Measurements from ENCODE around the gene FIGLA. TPM values are rescaled to one million over a fixed set of nuclear protein-coding genes. Genes with fewer than 3 reads are reported as not detected.
A peak's percentile ranks its signal among the peaks of the same experiment; 100 is the strongest.
"Not testable (repeated sequence)": the region's sequence is repeated elsewhere in the genome, so short reads cannot be mapped to it uniquely, and the experiment has no call there.

The FIGLA gene
- polyA plus RNA-seq, 12 donors: not detected

DNA sequence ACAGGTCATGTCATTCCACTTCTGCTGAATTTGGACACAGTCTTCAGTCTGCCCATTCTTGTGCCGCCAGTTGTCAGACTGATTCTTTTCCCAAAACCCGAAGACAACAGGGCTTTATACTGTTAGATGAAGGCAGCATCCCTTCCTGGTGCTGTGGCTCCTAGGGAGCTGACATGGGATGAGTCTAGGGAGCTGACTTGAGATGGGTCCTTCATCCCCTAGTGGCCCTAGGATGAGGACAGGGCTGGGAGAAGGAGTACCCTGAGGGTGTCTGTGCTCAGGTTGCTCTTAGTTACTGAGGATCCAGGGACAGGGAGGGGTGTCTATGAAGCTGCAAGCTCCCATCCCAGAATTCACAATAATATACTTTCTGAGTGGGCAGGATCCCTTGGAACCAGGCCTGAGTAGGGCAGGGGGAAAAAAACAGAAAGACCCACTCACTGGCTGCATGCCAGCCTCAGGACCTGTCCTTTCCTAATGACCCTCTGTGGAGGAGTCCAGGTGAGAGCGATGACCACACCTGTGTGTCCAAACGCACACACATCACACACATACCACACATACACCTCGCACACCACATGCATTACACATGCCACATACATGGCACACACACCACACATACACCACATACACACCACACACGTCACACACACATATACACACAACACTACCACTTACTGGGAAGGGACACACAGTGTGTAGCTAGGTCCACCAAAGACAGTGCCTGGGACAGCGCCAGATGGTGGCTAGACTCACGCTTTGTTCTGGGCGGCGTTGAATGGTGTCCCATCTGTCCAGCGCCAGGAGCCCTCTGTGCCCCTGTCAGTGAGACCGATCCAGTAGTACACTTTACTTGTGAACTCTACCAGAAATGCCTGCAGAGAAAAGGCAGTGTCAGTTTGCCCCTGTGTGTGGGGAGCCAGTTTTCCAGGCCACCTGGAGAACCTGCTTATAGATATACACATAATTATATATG is 18.8 kb upstream of the FIGLA start:
- DNase-seq: no peak

DNA sequence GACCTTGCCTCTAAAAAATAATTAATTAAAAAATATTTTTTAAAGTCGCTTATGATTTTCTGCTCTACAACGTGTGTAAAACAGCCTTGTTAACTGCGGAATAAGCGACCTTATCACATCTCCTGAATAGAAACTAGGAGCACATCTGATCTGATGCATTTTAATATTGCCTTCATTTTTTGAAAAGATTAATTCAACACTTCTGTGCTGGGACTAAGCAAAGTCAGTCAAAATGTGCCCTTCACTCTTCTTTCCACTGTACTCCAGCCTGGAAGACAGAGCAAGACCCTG is 17.3 kb upstream of the FIGLA start:
- DNase-seq: no peak

DNA sequence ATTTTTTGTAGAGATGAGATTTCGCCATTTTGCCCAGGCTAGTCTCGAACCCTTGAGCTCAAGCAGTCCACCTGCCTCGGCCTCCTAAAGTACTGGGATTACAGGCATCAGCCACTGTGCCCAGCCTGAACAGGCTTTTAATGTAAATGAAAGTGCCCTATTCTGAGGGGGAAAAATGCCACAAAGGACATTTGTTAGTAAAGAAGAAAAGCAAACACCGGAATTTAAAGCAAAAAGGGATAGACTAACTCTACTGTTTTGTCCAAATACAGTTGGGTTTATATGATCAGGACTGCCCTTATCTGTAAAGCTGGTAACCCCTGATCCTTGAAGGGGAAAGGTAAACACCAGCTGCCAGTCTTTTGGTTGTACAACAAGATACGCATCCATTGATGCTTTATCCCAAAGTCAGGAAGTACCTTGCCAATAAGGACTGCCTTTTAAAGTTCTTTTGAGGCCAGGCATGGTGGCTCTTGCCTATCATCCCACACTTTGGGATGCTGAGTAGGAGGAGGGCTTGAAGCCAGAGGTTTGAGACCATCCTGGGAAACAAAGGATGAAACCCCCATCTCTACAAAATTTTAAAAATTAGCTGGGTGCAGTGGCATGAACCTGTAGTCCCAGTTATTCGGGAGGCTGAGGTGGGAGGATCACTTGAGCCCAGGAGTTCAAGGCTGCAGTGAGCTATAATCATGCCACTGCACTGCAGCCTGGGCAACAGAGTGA is 16.8 kb upstream of the FIGLA start:
- no peak for DNase-seq

DNA sequence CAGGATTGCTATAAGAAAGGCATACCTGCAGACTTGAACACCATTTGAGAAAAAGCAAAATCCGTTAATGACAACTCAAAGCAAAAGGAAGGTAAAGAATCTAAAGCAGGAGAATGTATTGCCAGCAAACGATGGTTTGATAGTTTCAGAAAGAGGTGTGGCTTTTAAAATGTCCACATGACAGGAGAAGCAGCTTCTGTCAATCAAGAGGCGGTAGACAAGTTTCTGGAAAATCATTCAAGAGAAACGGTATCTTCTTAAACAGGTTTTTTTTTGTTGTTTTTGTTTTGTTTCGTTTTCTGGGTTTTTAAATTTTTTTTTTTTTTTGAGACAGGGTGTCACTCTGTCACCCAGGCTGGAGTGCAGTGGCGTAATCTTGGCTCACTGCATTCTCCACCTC is 16.2 kb upstream of the FIGLA start:
- DNase-seq: no peak

DNA sequence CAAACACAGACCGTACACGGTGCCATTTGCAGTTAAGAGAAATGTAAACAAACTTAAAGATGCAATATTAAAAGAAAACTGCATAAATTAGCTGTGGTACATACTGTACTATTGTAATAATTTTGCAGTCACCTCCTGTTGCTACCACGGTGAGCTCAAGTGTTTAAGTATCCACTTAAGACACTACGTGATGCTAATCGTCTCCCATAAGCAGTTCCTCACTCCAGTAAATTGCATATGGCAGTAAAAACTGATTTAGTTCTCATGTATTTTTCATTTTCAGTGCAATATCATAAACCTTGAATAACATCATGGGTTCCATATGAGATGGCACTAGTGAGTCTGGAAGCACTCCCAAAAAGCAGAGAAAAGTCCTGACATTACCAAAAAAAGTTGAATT is 15.6 kb upstream of the FIGLA start:
- no peak for DNase-seq

DNA sequence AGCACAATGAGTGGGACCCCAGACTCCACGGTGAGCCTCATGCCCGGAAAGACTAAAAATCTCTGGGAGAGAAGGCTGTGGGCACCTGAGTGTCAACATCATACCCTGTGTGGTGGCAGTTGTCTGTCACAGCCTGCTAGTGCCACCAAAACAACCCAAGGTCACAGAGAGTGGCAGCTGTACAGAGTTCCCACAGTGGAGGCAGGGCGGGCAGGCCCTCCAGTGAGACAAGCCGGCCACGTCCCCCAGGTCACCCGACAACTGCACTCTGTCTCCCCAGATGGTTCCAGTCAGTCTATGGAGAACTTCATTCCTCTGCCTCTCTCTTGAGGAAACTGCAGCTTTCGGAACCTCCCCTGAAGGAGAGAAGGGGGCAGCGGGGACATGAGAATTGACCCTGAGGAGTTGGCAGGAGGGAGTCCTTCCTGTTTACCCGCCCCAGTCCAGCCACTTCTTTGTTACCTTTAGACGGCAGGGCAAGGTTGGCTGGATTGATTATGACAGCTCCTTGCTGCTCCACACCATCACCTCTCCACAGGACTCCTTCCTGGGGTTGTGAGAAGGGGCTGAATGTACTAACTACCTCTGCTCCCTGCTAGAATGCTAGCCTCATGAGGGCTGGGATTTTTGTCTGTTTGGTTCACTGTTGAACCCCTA is 11.3 kb upstream of the FIGLA start:
- no peak for DNase-seq

DNA sequence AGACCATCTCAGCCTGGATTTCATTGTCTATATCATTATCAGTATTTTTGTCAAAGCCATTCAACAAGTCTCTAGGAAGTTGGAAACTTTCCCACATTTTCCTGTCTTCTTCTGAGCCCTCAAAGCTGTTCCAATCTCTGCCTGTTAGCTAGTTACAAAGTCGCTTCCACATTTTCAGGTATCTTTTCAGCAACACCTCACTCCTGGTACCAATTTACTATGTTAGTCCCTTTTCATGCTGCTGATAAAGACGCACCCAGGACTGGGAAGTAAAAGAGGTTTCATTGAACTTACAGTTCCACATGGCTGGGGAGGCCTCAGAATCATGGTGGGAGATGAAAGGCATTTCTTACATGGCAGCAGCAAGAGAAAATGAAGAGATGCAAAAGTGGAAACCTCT is 9.3 kb upstream of the FIGLA start:
- no peak for DNase-seq

DNA sequence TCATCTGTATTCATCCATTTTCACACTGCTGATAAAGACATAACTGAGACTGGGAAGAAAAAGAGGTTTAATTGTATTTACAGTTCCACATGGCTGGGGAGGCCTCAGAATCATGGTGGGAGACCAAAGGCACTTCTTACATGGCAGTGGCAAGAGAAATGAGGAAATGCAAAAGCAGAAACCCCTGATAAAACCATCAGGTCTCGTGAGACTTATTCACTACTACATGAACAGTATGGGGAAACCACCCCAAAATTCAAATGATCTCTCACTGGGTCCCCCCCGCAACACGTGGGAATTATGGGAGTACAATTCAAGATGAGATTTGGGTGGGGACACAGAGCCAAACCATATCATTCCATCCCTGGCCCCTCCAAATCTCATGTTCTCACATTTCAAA is 7.6 kb upstream of the FIGLA start:
- DNase-seq: not testable (repeated sequence)

DNA sequence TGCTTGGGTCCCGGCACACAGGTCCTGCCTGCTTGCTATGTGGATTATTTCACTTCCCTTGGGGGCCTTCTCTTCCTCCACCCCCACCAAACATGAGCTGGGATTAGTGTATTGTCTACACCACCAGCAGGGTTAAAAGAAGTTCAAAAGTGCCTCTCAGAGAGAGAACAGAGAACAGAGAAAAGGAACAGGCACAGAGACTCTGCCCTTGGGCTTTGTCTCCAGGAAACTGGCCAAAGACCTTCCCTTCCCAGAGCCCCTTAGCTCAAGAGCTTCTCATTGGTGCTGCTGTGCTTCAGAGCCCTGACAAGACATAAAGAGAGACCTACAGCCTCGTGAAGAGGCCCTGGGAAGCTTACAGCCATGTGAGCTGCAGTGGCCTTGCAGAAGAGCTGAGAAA is 7.1 kb upstream of the FIGLA start:
- no peak for DNase-seq

DNA sequence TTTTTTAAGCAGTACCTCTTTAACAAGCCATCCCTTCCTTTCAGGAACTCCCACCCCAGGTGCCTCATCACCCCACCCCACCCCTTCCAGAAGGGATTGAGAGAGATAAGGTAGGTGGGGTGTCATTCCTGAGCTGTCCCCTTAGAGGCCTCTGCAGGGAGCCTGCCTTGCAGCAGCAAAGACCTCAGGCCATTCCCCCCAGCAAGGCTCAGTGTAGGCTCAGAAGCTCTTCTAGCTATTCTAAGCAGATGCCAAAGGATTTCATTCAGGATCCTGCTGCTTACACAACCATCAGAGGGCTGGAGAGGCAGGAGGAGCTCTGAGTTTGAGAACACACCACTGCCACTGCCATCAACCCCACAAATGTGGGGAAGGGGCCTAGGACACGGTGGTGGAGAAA is 5.8 kb upstream of the FIGLA start:
- DNase-seq: no peak

DNA sequence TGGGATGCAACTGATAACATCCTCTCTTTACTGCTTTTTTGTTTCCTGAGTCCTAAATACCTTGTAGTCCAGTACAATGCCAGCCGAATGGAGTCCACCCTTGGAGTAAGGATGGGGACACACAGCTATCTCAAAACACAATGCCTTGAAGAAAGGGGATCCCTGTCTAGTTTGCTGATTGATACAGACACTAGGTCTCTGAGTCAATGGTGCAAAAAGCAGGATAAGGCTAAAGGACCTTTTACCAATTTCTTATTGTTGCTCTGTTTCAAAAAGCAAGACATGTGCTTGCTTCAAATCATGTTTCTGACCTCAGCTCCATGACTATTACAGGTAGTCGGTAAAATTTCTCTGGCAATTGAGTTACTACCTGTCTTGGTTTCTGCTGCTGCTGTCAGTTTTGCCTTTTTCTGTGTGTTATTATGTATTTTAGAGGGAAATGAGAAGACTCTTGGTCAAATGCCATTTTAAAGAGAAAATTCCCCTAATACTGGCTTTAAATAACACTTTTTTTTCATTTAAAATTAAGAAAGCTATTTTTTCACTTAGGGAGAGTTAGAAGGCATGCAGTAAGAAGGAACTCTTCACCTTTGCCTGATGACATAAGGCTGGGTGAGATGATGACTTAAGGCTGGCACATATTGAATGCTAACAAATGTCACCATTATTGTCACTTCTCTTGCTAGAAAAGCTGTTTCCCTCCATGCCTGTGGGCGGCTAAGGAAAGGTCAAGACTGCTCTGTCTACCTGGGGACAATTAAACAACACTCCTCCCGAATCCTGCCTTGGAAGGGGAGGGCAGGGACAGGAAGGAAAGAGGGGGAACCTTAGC is 4.9 kb upstream of the FIGLA start:
- DNase-seq: no peak

DNA sequence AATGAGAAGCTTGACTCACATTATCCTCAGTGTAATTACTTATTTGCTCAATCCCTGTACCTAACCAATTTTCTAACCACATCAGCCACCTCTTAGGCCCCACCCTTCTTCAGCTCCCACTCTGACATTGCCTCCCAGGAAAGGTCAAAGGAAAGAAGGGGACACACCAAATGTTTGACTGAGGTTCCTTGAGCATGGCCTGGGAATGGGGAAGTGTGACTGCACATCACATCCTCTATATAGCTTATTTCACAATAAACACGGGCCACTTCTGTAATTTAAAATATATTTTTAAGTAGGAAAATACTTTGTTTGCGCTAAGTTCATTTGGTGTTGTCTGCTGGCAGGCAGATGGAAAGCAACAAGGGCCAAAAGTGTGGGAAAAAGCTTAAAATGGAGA is 3.0 kb upstream of the FIGLA start:
- no peak for DNase-seq

DNA sequence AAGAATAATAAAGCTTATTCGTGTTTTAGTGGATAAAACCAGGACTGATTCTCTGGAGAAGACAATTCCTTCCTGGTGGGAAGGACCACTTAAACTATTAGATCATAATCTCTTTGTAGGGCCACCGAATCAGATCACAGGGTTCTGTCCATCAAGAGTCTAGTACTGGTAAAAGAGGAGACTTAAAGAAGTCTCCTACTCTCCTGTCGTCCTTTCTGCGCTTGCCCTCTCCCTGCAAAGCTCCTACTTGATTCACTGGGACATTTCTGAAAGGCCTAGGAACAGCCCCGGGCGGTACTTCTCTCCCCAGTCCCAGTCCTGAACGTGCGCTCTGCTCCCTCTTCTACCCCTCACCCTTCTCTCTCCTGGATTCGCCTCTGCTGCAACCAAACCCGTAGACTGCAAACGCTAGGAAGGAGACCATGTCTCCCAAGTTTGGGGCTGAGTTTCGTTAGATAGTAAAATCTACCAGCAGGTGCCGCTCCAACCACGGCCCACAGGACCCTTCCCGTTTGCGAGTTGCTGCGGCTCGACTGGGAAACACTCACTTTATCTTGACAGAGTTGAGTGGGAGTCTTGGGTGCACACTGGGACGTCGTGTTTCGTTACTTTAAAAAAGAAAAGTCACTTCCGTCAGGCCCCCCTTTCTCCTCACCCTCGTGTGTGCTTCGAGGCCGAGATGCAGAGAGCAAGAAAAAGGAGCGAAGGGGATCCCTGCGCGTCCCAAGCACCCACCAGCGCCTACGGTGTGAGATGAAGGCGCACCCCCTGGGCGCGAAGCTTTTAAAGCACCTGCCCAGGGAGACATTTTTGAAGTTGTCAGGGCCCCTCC is 923 bp downstream of the FIGLA start:
- DNase-seq: peak; percentile 73

DNA sequence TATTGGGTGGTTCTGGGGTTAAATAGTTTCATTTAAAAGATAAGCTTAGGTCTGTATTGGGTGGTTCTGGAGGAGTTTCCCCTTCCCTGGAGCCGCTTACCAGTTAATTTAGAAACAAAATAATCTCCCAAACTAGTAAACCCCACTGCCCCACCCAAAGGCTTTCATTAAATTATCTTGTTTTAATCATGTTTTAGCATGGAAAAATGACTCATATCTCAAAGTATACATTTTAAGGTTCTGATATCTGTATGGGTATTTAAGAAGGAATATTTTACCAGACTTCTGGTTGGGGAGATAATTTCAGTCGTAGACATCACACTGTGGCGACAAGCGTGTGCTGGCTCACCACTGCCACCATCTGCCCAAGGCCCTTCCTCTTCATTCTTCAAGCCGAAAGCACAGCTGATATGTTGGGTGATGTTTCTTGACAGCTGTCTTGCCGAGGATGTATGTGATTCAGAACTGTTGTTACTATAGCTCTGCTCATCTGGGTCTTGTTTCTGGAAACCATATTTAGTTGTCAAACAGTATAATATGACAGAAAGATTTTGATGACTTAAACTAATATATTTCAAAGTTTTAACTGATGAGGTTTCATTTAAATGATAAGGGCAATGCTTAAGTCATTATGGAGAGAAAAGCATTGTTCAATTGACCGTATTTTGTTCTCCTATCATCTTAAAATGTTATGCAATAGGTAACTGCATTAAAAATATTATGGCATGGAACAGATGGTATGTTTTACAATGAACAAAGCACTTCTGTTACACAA is 5.1 kb downstream of the FIGLA start:
- no peak for DNase-seq

DNA sequence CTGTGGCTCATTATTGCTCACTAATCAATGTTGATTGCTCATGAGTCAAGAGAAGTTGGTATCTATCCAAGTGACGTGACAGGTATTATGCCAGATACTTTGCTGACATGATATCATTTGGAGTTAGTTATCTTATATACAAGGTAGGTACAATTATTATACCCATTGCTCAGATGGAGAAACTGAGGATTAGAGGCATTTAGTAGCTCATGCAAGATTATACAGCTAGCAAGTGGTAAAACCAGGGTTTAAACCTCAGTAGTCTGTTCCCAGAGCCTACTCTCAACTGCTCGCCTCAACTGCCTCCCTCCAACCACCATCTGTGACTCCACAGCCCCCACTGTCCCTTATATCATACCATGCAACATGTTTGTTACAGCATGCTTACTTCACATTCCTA is 6.1 kb downstream of the FIGLA start:
- no peak for DNase-seq

DNA sequence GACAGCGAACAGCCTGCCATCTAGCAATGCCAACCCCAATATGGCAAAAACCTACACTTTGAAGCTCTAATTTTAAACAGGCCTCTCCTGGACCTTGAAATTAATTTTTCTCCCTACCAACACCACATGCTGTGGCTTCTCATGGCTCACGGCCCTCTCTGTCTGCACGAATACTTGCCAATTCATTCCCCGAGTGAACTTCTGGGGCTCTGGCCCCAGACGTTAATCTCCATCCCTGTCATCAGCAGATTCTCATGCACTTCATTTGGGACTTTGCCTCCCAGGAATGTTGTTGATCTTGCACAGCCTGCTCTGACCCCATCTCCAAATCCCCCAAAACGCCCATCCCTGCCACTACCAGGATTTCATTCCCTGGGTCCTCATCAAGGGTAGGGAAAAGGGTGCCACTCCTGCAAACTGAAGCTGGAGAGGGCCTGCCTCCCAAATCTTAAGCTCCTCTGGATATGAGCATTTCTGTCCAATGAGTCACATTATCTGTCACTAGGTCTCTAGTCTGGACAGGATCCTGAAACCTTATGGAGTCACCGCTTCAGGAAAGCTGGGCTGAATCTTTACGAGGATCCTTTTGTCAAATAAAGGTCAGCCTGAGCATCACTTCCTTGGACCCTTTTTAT is 10.4 kb downstream of the FIGLA start:
- no peak for DNase-seq

DNA sequence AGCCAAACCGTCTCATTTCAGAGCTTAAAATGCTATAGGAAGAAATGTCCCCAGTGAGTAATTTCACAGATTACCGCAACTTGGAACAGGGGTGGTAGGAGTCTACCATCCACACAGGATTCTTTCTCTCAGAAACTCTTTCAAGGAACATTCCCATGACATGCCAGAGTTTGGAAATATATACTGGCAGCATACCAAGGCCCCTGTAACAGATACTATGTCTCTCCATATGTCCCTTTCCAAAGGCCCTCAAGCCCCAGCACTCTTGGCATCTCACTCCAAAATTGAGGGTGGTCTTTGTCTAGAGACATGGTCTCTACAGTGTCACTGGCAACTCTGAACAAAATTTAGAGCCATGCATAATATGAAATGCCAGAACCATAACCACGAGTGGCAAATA is 11.0 kb downstream of the FIGLA start:
- DNase-seq: no peak

DNA sequence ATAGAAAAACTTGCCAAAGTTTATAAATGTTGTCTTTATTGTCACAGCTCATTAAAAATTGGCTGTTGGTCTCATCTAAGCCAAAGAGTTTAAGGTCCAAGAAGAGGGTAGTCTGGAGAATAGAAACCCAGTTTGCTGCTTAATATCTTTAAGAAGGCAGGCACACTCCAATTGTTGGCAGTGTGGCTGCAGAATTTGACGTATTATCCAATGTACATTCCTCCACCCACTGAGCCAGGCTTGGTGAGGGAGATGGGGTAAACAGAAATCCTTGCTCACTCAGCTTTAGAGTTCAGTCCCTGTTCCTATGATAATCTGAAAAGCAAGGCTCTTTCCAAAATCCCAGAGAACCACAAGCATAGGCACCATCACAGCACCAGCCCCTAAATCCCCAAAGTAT is 11.8 kb downstream of the FIGLA start:
- no peak for DNase-seq

DNA sequence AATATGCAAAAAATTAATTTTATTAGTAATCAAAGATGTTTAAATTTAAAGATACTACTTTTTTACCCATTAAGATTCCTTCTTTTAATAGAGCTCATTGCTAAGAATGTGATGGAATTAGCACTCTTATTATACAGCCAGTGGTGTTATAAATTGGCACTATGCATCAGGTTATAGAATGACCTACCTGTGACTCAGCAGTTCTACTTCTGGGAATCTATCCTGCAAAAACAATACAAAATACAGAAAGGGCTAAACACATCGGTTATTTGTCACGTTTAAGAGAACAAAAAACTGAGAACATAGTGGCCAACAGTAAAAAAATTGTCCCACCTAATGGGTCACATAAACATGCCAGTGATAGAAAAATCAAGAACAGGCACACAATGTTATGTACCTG is 13.0 kb downstream of the FIGLA start:
- DNase-seq: no peak

DNA sequence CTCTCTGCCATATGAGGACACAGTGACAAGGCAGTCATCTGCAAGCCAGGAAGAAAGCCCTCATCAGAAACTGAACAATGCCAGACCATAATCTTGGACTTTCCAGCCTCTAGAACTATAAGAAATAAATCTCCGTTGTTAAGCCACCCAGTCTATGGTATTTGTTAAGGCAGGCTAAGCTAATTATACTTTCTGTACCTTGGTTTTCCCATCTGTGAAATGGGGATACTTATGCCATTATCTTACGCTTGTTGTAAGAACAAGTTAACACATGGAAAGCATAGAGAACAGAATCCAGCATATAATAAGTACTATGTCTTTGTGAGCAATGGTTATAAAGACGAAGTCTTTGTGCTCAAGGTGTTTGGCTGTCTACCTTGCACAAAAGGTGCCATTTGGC is 14.2 kb downstream of the FIGLA start:
- no peak for DNase-seq

Data from muscle of arm (tissue), 12 donors.